Liver (tissue), 9 donors: Measurements from ENCODE around the gene APOBEC3B. TPM values are rescaled to one million over a fixed set of nuclear protein-coding genes. Genes with fewer than 3 reads are reported as not detected.
"Not testable (repeated sequence)": the region's sequence is repeated elsewhere in the genome, so short reads cannot be mapped to it uniquely, and the experiment has no call there.

Experiments used
- DNase-seq: peaks from one replicate; pipeline ENCODE4 v3.0.0-alpha.2; 2017; ENCODE audit warnings: low spot score
- H3K27ac ChIP-seq, 2 donors: one replicate each; pipeline ENCODE4 v1.7.0; 2013; ENCODE audit warnings: inconsistent platforms in 2 of 2, low read length in 2 of 2, control low read depth in 1 of 2, low read depth in 1 of 2, mild to moderate bottlenecking in 1 of 2
- H3K27me3 ChIP-seq, 4 donors: one replicate each; pipeline versions ENCODE4 v1.6.1 to v1.7.0; 2013; ENCODE audit warnings: low read length in 3 of 4, inconsistent platforms in 1 of 4, mild to moderate bottlenecking in 1 of 4, moderate library complexity in 1 of 4; ENCODE audit not compliant: control insufficient read depth in 4 of 4, insufficient read depth in 4 of 4
- H3K36me3 ChIP-seq, 4 donors: one replicate each; pipeline versions ENCODE4 v1.6.1 to v1.7.0; 2013; ENCODE audit warnings: low read length in 3 of 4, mild to moderate bottlenecking in 3 of 4, low read depth in 1 of 4, moderate library complexity in 1 of 4; ENCODE audit not compliant: control insufficient read depth in 4 of 4, insufficient read depth in 3 of 4
- H3K4me1 ChIP-seq, 4 donors: one replicate each; pipeline versions ENCODE4 v1.6.1 to v1.7.0; 2013; ENCODE audit warnings: low read length in 3 of 4, mild to moderate bottlenecking in 3 of 4, moderate library complexity in 1 of 4; ENCODE audit not compliant: control insufficient read depth in 4 of 4, insufficient read depth in 4 of 4
- H3K4me3 ChIP-seq, 3 donors: one replicate each; pipeline versions ENCODE4 v1.6.1 to v1.7.0; 2013; ENCODE audit warnings: low read length in 3 of 3, control low read depth in 1 of 3, low read depth in 1 of 3, mild to moderate bottlenecking in 1 of 3
- H3K9ac ChIP-seq, 2 donors: one replicate each; pipeline ENCODE4 v1.7.0; 2013; ENCODE audit warnings: low read length in 2 of 2, mild to moderate bottlenecking in 2 of 2, moderate library complexity in 2 of 2, control low read depth in 1 of 2, low read depth in 1 of 2
- H3K9me3 ChIP-seq, 4 donors: one replicate each; pipeline versions ENCODE4 v1.6.1 to v1.7.0; 2013; ENCODE audit warnings: low read length in 3 of 4; ENCODE audit not compliant: control insufficient read depth in 4 of 4
- ATF3 ChIP-seq: IDR thresholded peaks from 2 replicates; pipeline ENCODE4 v1.6.1; 2016; ENCODE audit warnings: antibody characterized with exemption
- CTCF ChIP-seq: fragments of 150-350 bp; IDR thresholded peaks from 2 replicates; pipeline ENCODE4 v1.5.1; 2017; ENCODE audit warnings: improper control_type of control experiment, low read depth, low read length; ENCODE audit not compliant: missing input control
- EGR1 ChIP-seq, 2 donors: IDR thresholded peaks; 2 replicates each; pipeline ENCODE4 v1.6.1; 2016 to 2018; ENCODE audit warnings: antibody characterized with exemption in 2 of 2, low read depth in 2 of 2
- FOXA1 ChIP-seq: IDR thresholded peaks from 2 replicates; pipeline ENCODE4 v1.6.1; 2016; ENCODE audit warnings: antibody characterized with exemption
- FOXA2 ChIP-seq: IDR thresholded peaks from 2 replicates; pipeline ENCODE4 v1.6.1; 2016; ENCODE audit warnings: antibody characterized with exemption
- GABPA ChIP-seq, 2 donors: IDR thresholded peaks in 1 of 2; conservative IDR thresholded peaks in 1 of 2; 2 replicates each; pipeline ENCODE4 v1.6.1; 2016; ENCODE audit warnings: antibody characterized with exemption in 2 of 2, mild to moderate bottlenecking in 1 of 2, moderate library complexity in 1 of 2
- HNF4A ChIP-seq, 2 donors: conservative IDR thresholded peaks; 2 replicates each; pipeline ENCODE4 v1.6.1; 2016; ENCODE audit warnings: antibody characterized with exemption in 2 of 2, mild to moderate bottlenecking in 2 of 2
- HNF4G ChIP-seq: IDR thresholded peaks from 2 replicates; pipeline ENCODE4 v1.6.1; 2016; ENCODE audit warnings: antibody characterized with exemption
- JUND ChIP-seq, 2 donors: IDR thresholded peaks; 2 replicates each; pipeline ENCODE4 v1.6.1; 2016; ENCODE audit warnings: antibody characterized with exemption in 2 of 2
- MAX ChIP-seq: IDR thresholded peaks from 2 replicates; pipeline ENCODE4 v1.6.1; 2016; ENCODE audit warnings: antibody characterized with exemption
- NR2F2 ChIP-seq: IDR thresholded peaks from 2 replicates; pipeline ENCODE4 v1.6.1; 2016; ENCODE audit warnings: antibody characterized with exemption
- RAD21 ChIP-seq, 2 donors: IDR thresholded peaks; 2 replicates each; pipeline ENCODE4 v1.6.1; 2016; ENCODE audit warnings: antibody characterized with exemption in 2 of 2, mild to moderate bottlenecking in 2 of 2
- REST ChIP-seq: IDR thresholded peaks from 2 replicates; pipeline ENCODE4 v1.6.1; 2016; ENCODE audit warnings: antibody characterized with exemption, mild to moderate bottlenecking
- RXRA ChIP-seq, 2 donors: IDR thresholded peaks; 2 replicates each; pipeline ENCODE4 v1.6.1; 2017 to 2018; ENCODE audit warnings: antibody characterized with exemption in 2 of 2, mild to moderate bottlenecking in 1 of 2
- SP1 ChIP-seq: IDR thresholded peaks from 2 replicates; pipeline ENCODE4 v1.6.1; 2018; ENCODE audit warnings: antibody characterized with exemption, mild to moderate bottlenecking
- TAF1 ChIP-seq: conservative IDR thresholded peaks from 2 replicates; pipeline ENCODE4 v1.6.1; 2016; ENCODE audit warnings: antibody characterized with exemption, mild to moderate bottlenecking
- YY1 ChIP-seq: IDR thresholded peaks from 2 replicates; pipeline ENCODE4 v1.6.1; 2016; ENCODE audit warnings: antibody characterized with exemption, mild to moderate bottlenecking
- ZBTB33 ChIP-seq: IDR thresholded peaks from 2 replicates; pipeline ENCODE4 v1.6.1; 2016; ENCODE audit warnings: antibody characterized with exemption
- WGBS: extraction: QIAGEN DNeasy Blood & Tissue Kit; methylation state at CpG from one replicate; pipeline ENCODE4 v1.1.7; 2013; 5-methylcytosine and 5-hydroxymethylcytosine counted together
- polyA plus RNA-seq, 2 donors: library from polyadenylated mRNA; stranded (reverse) in 1 of 2; unstranded in 1 of 2; fragments of 200-250 nt in 1 of 2; fragments of >200 nt in 1 of 2; fragmentation: Nextera tagmentation in 1 of 2; extraction: Ambion mirVana in 1 of 2; gene quantifications; one replicate each; pipeline versions ENCODE4 v1.2.1 to v1.2.3, GENCODE V29; 2013 to 2015
- total RNA-seq, 2 donors: library from RNA; depleted of rRNA; stranded (reverse); fragments of >200 nt; gene quantifications; one replicate each; pipeline ENCODE4 v1.2.3, GENCODE V29; 2014
- donor health status: healthy.
- donor health status: healthy.
- donor health status: healthy.
- donor health status: healthy.
- donor health status: healthy.

Gene APOBEC3B
- total and polyA plus RNA-seq, 4 donors = 0.08 to 6.0 (median 0.88) TPM

GRCh38 chr22:38984784-38985757 lies 2.9 kb downstream of the APOBEC3B start:
- not testable (repeated sequence) for H3K9ac ChIP-seq, H3K4me1 ChIP-seq, H3K9me3 ChIP-seq, H3K4me3 ChIP-seq, H3K27ac ChIP-seq, H3K36me3 ChIP-seq, DNase-seq, H3K27me3 ChIP-seq
- peak in 1 of 2 donors; percentile 47 for TF ChIP-seq RXRA (IDR thresholded peaks at IDR 0.05)
- peak; percentile 39 to 90 for TF ChIP-seq JUND (IDR thresholded peaks at IDR 0.05)
- WGBS = 50% methylated on average over 9 of the region's 9 CpGs

GRCh38 chr22:38986629-38987028 lies 4.5 kb downstream of the APOBEC3B start:
- DNase-seq = no peak
- TF ChIP-seq ATF3 = no peak
- TF ChIP-seq FOXA2 = no peak
- TF ChIP-seq REST = no peak
- no peak for TF ChIP-seq HNF4A (conservative IDR thresholded peaks at IDR 0.05)
- TF ChIP-seq HNF4G = no peak
- no peak for TF ChIP-seq YY1
- no peak for TF ChIP-seq JUND (IDR thresholded peaks at IDR 0.05)
- no peak for TF ChIP-seq GABPA (IDR thresholded peaks at IDR 0.05 in 1 of 2, conservative IDR thresholded peaks at IDR 0.05 in 1 of 2)
- no peak for TF ChIP-seq MAX
- TF ChIP-seq TAF1 = no peak
- no peak for TF ChIP-seq EGR1 (IDR thresholded peaks at IDR 0.05; ENCODE audit: low read depth in 2 of 2)
- no peak for TF ChIP-seq RAD21 (IDR thresholded peaks at IDR 0.05)
- TF ChIP-seq CTCF = no peak
- TF ChIP-seq RXRA (IDR thresholded peaks at IDR 0.05) = no peak
- no peak for TF ChIP-seq ZBTB33
- no peak for TF ChIP-seq SP1
- no peak for TF ChIP-seq NR2F2
- TF ChIP-seq FOXA1 = no peak

More at GRCh38 chr22:38986629-38987028, 4.5 kb downstream of the APOBEC3B start:
- Histone ChIP-seq H3K9me3 (no peaks in the 10 kb centered on the region), H3K27me3 (no peaks in the 10 kb centered on the region), H3K36me3 (no peaks in the 10 kb centered on the region), H3K27ac (no peak overlapping the region), H3K4me3 (no peak overlapping the region), H3K9ac (no peak overlapping the region), H3K4me1 (peaks cover 0 to 4% (median 0%) of the 10 kb centered on the region in 4 donors)
- 98% methylated on average over 3 of the region's 3 CpGs for WGBS
